ENCODE results near the gene ERG28. TPM values are rescaled to one million over a fixed set of nuclear protein-coding genes. Genes with fewer than 3 reads are reported as not detected.
A peak's percentile ranks its signal among the peaks of the same experiment; 100 is the strongest.

Gene ERG28, protein sequence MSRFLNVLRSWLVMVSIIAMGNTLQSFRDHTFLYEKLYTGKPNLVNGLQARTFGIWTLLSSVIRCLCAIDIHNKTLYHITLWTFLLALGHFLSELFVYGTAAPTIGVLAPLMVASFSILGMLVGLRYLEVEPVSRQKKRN
- total RNA-seq, result 10 to 100 TPM; 32.2 to 36.3 TPM
- polyA plus RNA-seq (2013, experiment 1 of 2), result 39.3 TPM
- 39.0 TPM for polyA plus RNA-seq (2013, experiment 2 of 2)
- long read RNA-seq, experiment 1, transcript ERG28-201 (5 exons, 2,633 nt), result major isoform, 26 of 49 reads
- long read RNA-seq, experiment 1, partial matches to known transcripts, result 19 of 49 reads
- long read RNA-seq, experiment 1, other reads (novel, unspliced or antisense), result 4 of 49 reads
- long read RNA-seq, experiment 2, transcript ERG28-201 (5 exons, 2,633 nt), result major isoform, 121 of 140 reads
- long read RNA-seq, experiment 2, partial matches to known transcripts, result 5 of 140 reads
- long read RNA-seq, experiment 2, other reads (novel, unspliced or antisense), result 14 of 140 reads
- long read RNA-seq, experiment 3, transcript ERG28-201 (5 exons, 2,633 nt), result major isoform, 178 of 198 reads
- long read RNA-seq, experiment 3, partial matches to known transcripts, result 5 of 198 reads
- long read RNA-seq, experiment 3, other reads (novel, unspliced or antisense), result 15 of 198 reads
- long read RNA-seq, experiment 4, transcript ERG28-201 (5 exons, 2,633 nt), result major isoform, 189 of 215 reads
- long read RNA-seq, experiment 4, partial matches to known transcripts, result 3 of 215 reads
- long read RNA-seq, experiment 4, other reads (novel, unspliced or antisense), result 23 of 215 reads

DNA sequence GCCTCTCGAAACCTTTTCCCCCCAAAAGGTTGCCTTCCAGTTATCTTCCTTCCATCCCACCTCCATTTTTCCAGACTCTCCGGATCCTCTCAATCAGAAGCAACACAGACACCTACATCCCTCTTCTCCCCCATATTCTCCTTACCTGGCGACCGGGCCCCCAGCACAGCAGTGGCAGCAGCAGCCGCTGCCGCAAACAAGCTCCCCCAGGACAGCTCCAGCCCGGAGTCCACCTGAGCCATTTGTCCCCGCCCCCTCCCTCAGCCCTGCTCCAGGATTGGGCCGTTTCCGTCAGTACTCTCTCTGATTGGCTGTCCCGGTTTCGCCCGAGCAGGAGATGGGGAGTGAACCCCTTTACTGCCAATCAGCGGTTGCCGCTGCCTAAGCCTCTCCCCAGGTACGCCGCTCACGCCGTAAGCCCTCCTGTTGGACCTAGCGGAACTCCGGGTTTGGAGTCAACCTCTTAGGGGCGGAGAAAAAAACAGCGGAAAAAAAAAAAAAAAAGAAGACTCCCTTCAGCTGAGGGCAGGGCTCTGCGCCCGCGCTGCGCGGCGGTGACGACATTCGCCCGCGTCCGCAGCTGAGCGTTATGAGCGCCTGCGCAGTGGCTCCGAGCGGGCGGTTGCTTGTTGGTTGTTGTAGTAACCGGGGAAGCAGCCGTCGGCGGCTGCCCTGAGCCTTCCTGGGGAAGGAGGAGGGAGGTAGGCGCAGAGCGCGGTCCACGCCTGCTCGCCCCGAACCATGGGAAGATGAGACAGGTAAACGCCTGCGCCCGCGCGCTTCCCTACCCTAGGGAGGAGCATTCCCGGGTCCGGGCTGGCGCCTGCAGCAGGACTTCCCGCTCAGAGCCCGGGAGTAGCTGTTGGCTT lies at the start of gene ERG28, which contains the start of gene TTLL5:
Gene ERG28, minus strand, starts transcription at position 247 of the 869 bp plus-strand sequence. CDS start 3,374 bp downstream, outside the sequence.
Gene TTLL5, plus strand, starts transcription at position 617 of the 869 bp plus-strand sequence. CDS start 1,904 bp downstream, outside the sequence.
- peak; percentile 99 for DNase-seq
- TF ChIP-seq, protein P1, sequence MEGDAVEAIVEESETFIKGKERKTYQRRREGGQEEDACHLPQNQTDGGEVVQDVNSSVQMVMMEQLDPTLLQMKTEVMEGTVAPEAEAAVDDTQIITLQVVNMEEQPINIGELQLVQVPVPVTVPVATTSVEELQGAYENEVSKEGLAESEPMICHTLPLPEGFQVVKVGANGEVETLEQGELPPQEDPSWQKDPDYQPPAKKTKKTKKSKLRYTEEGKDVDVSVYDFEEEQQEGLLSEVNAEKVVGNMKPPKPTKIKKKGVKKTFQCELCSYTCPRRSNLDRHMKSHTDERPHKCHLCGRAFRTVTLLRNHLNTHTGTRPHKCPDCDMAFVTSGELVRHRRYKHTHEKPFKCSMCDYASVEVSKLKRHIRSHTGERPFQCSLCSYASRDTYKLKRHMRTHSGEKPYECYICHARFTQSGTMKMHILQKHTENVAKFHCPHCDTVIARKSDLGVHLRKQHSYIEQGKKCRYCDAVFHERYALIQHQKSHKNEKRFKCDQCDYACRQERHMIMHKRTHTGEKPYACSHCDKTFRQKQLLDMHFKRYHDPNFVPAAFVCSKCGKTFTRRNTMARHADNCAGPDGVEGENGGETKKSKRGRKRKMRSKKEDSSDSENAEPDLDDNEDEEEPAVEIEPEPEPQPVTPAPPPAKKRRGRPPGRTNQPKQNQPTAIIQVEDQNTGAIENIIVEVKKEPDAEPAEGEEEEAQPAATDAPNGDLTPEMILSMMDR (conservative IDR thresholded peaks at IDR 0.05), result no peak
- Histone ChIP-seq H3K9ac (ENCODE audit: extremely low read depth, low read length, poor library complexity, severe bottlenecking) (peak within 1 kb of the TSS; percentile 95), H3K27me3 (ENCODE audit: control insufficient read depth, insufficient read depth, low read length, poor library complexity, severe bottlenecking) (no peaks in the 10 kb centered on the region), H3K27ac (ENCODE audit: low read depth, low read length) (peak within 1 kb of the TSS; percentile 88), H3K4me3 (ENCODE audit: low read length) (peak within 1 kb of the TSS; percentile 99), H3K36me3 (ENCODE audit: control insufficient read depth, insufficient read depth, low read length) (peaks cover 43% of the 10 kb centered on the region), H3K9me3 (ENCODE audit: control insufficient read depth, low read length) (no peaks in the 10 kb centered on the region), H3K4me1 (ENCODE audit: control insufficient read depth, insufficient read depth, low read length) (no peaks in the 10 kb centered on the region)
- no peaks in the 10 kb centered on the region for H3K27me3 Mint-ChIP-seq (ENCODE audit: insufficient read depth)
- H3K27ac Mint-ChIP-seq, result peak within 1 kb of the TSS; percentile 98
- peaks cover 17% of the 10 kb centered on the region for H3K36me3 Mint-ChIP-seq (ENCODE audit: low read depth)
- peak within 1 kb of the TSS; percentile 92 for H3K4me3 Mint-ChIP-seq
- 0% methylated on average over 39 to 60 of the region's 60 CpGs for WGBS, 2 experiments (ENCODE audit: insufficient coverage in 1 of 2, insufficient read length in 1 of 2)
- peaks cover 7% of the 10 kb centered on the region for H3K4me1 Mint-ChIP-seq
- H3K9me3 Mint-ChIP-seq, result no peaks in the 10 kb centered on the region

DNA sequence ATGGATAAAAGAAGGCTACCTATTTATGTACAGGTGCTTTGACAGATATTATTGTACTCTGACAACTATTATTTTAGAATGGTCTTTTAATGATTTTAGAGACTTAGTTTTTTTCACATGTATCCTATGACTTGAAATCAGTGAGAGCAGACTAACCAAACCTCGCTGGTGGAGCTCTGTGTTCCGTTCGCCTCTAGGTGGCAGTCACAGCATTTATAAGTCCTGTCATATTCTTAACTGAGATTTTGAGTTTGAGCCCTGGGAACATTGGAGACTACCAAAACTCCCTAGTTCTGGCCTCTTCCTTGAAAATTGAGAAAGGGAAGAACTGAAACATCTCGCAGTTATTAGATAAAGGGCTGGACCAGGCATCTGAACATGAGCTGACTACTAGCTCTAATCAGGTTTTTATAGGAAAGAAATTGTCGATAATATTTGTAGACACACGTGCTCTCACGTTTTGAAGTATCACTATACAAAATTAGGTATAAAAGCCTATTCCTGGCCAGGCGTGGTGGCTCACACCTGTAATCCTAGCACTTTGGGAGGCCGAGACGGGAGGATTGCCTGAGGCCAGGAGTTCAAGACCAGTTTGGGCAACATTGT lies 48.6 kb upstream of the ERG28 start:
- no peaks in the 10 kb centered on the region for H3K27me3 Mint-ChIP-seq (ENCODE audit: insufficient read depth)

More for the DNA sequence above, 48.6 kb upstream of the ERG28 start:
- Mint-ChIP-seq H3K9me3 (no peaks in the 10 kb centered on the region), H3K27ac (no peak overlapping the region), H3K4me1 (peaks cover 43% of the 10 kb centered on the region), H3K36me3 (ENCODE audit: low read depth) (peaks cover 11% of the 10 kb centered on the region), H3K4me3 (no peak overlapping the region)
- DNase-seq, result peak; percentile 90
- Histone ChIP-seq H3K9me3 (ENCODE audit: control insufficient read depth, low read length) (no peaks in the 10 kb centered on the region), H3K27me3 (ENCODE audit: control insufficient read depth, insufficient read depth, low read length, poor library complexity, severe bottlenecking) (no peaks in the 10 kb centered on the region), H3K27ac (ENCODE audit: low read depth, low read length) (no peak overlapping the region), H3K4me3 (ENCODE audit: low read length) (no peak overlapping the region), H3K36me3 (ENCODE audit: control insufficient read depth, insufficient read depth, low read length) (peaks cover 13% of the 10 kb centered on the region), H3K4me1 (ENCODE audit: control insufficient read depth, insufficient read depth, low read length) (peaks cover 25% of the 10 kb centered on the region), H3K9ac (ENCODE audit: extremely low read depth, low read length, poor library complexity, severe bottlenecking) (no peak overlapping the region)
- TF ChIP-seq, protein P1 (conservative IDR thresholded peaks at IDR 0.05), result peak; percentile 89
- WGBS, 2 experiments (ENCODE audit: insufficient coverage in 1 of 2, insufficient read length in 1 of 2), result 52 to 61% methylated on average over 6 to 10 of the region's 10 CpGs
